B cell (primary cell): ENCODE measurements around the gene ACTN1.

Experiments
- EZH2 ChIP-seq: IDR thresholded peaks from 2 replicates; pipeline ENCODE4 v1.6.1; 2012; ENCODE audit warnings: borderline replicate concordance, low read depth, mild to moderate bottlenecking, moderate library complexity, low read length; ENCODE audit not compliant: insufficient read depth, poor library complexity, severe bottlenecking
- TF ChIP-seq, protein P1 (sequence below): fragments of 200-600 bp; IDR thresholded peaks from one replicate; pipeline ENCODE4 v1.8.0; 2022; ENCODE audit warnings: antibody characterized with exemption, mild to moderate bottlenecking

DNA sequence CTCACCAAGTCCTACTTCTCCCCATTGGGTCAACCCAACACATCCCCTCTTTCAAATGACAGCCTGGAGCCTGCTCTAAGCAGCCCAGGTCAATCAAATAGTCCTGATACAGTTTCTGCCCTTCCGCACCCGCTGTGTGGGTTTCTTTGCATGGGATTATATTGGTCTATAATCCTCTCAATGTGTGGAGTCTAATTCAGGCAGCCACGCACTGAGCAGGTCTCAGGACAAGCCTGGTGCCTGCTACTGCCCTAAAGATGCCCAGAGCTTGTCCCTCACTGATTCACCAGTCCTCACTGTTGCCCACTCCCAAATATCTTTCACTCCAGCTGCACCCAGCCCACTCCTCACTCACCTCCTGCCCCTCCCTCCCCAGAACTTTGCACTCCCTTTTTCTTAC lies 16.4 kb downstream of the ACTN1 start:
- TF ChIP-seq, protein P1, sequence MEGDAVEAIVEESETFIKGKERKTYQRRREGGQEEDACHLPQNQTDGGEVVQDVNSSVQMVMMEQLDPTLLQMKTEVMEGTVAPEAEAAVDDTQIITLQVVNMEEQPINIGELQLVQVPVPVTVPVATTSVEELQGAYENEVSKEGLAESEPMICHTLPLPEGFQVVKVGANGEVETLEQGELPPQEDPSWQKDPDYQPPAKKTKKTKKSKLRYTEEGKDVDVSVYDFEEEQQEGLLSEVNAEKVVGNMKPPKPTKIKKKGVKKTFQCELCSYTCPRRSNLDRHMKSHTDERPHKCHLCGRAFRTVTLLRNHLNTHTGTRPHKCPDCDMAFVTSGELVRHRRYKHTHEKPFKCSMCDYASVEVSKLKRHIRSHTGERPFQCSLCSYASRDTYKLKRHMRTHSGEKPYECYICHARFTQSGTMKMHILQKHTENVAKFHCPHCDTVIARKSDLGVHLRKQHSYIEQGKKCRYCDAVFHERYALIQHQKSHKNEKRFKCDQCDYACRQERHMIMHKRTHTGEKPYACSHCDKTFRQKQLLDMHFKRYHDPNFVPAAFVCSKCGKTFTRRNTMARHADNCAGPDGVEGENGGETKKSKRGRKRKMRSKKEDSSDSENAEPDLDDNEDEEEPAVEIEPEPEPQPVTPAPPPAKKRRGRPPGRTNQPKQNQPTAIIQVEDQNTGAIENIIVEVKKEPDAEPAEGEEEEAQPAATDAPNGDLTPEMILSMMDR = no peak
- no peak for TF ChIP-seq EZH2
